Spleen (tissue), 11 donors: ENCODE measurements around the gene OPRM1. TPM values are rescaled to one million over a fixed set of nuclear protein-coding genes. Genes with fewer than 3 reads are reported as not detected.

Source experiments
- DNase-seq: peaks from one replicate; pipeline ENCODE4 v3.0.0-alpha.2; 2020
- H3K27ac ChIP-seq, 8 donors: fragments of 200-600 bp; sonication (generic) in 7 of 8; 1 replicate in 4 of 8; 2 replicates in 4 of 8; pipeline versions ENCODE4 v1.5.0 to v1.8.0; 2016 to 2021; ENCODE audit warnings: inconsistent platforms in 4 of 8, mild to moderate bottlenecking in 4 of 8, moderate library complexity in 1 of 8
- H3K27me3 ChIP-seq, 7 donors: fragments of 200-600 bp; sonication (generic) in 6 of 7; replicated peaks in 1 of 7; 1 replicate in 4 of 7; 2 replicates in 3 of 7; pipeline versions ENCODE4 v1.5.0 to v1.8.0; 2016 to 2021; ENCODE audit warnings: inconsistent platforms in 3 of 7, mild to moderate bottlenecking in 1 of 7
- H3K36me3 ChIP-seq, 6 donors: fragments of 200-600 bp; sonication (generic) in 5 of 6; 1 replicate in 4 of 6; 2 replicates in 2 of 6; pipeline versions ENCODE4 v1.5.0 to v1.8.0; 2016 to 2021; ENCODE audit warnings: inconsistent platforms in 2 of 6
- H3K4me1 ChIP-seq, 6 donors: fragments of 200-600 bp; sonication (generic) in 5 of 6; 1 replicate in 3 of 6; 2 replicates in 3 of 6; pipeline versions ENCODE4 v1.5.0 to v1.8.0; 2016 to 2021; ENCODE audit warnings: inconsistent platforms in 3 of 6
- H3K4me3 ChIP-seq, 8 donors: fragments of 200-600 bp; sonication (generic) in 7 of 8; 1 replicate in 4 of 8; 2 replicates in 4 of 8; pipeline versions ENCODE4 v1.5.0 to v1.8.0; 2016 to 2021; ENCODE audit warnings: inconsistent platforms in 4 of 8, mild to moderate bottlenecking in 4 of 8, moderate library complexity in 2 of 8
- H3K9me3 ChIP-seq, 8 donors: fragments of 200-600 bp; sonication (generic) in 7 of 8; 1 replicate in 4 of 8; 2 replicates in 4 of 8; pipeline versions ENCODE4 v1.5.0 to v1.8.0; 2016 to 2021; ENCODE audit warnings: inconsistent platforms in 4 of 8
- CTCF ChIP-seq, 11 experiments: fragments of 200-600 bp in 7 of 11; fragments of 450-650 bp in 4 of 11; sonication (generic) in 4 of 11; IDR thresholded peaks in 8 of 11; conservative IDR thresholded peaks in 3 of 11; 1 replicate in 7 of 11; 2 replicates in 4 of 11; pipeline versions ENCODE4 v1.4.0 to v1.8.0; 2016 to 2021; ENCODE audit warnings: antibody characterized with exemption in 11 of 11, inconsistent platforms in 4 of 11, mild to moderate bottlenecking in 1 of 11
- POLR2A ChIP-seq, 3 donors: fragments of 450-650 bp; IDR thresholded peaks; one replicate each; pipeline ENCODE4 v1.5.1; 2017; ENCODE audit warnings: antibody characterized with exemption in 3 of 3, mild to moderate bottlenecking in 1 of 3
- POLR2AphosphoS5 ChIP-seq, 3 donors: sonication (generic); formaldehyde crosslinking; IDR thresholded peaks; one replicate each; pipeline ENCODE4 v1.5.1; 2017; ENCODE audit warnings: antibody characterized with exemption in 3 of 3
- WGBS, 5 donors: extraction: QIAGEN DNeasy Blood & Tissue Kit in 3 of 5; methylation state at CpG; one replicate each; pipeline versions ENCODE4 v1.1.5 to v1.1.7; 2013 to 2018; 5-methylcytosine and 5-hydroxymethylcytosine counted together
- intact Hi-C: fragments of 100-400 bp; cut with DNase I; formaldehyde crosslinking; loops from one replicate; pipeline ENCODE4 v1.15.0; 2023; ENCODE audit warnings: low total_unique reads
- polyA plus RNA-seq, 3 donors: library from polyadenylated mRNA; stranded (reverse); fragments of 200-250 nt; gene quantifications; one replicate each; pipeline ENCODE4 v1.2.1, GENCODE V29; 2013
- total RNA-seq, 7 donors: library from RNA; depleted of rRNA in 3 of 7; stranded (reverse); fragments of >200 nt in 3 of 7; fragmentation: NEBNext Ultra II Directional in 4 of 7; extraction: Animal tissue kit (Norgen Biotek cat#: 25700) in 4 of 7; gene quantifications; one replicate each; pipeline versions ENCODE4 v1.1.0 to v1.2.1, GENCODE V29; 2016 to 2021
- donor health status: healthy with polysubstance abuse.
- donor health status: DM: no; HTN: no; CAD: no; lungs with moderate emphysema.
- donor health status: DM: no; HTN: no; CAD: no.
- donor health status: Bipolar disorder and iron deficiency.
- donor health status: healthy.
- donor health status: DM: no; HTN: no; CAD: no.
- donor health status: DM: yes; HTN: yes; CAD: no.

The OPRM1 gene
- total and polyA plus RNA-seq, 10 donors = not detected

- Histone ChIP-seq H3K36me3 (peaks cover 0 to 9% (median 0%) of the 10 kb centered on the region in 6 donors), H3K4me3 (peak overlapping the region in 1 of 8 donors; percentile 68), H3K27me3 (no peaks in the 10 kb centered on the region), H3K4me1 (peaks cover 6 to 97% (median 25%) of the 10 kb centered on the region in 6 donors), H3K9me3 (no peaks in the 10 kb centered on the region), H3K27ac (peak overlapping the region in 5 of 8 donors; percentile 10 to 89 (median 84))
- DNase-seq = no peak
- WGBS, 5 donors = 82 to 88% (median 86%) methylated on average over 13 of the region's 13 CpGs
- no peak for TF ChIP-seq POLR2AphosphoS5 (IDR thresholded peaks at IDR 0.05)
- TF ChIP-seq CTCF (IDR thresholded peaks at IDR 0.05 in 8 of 11, conservative IDR thresholded peaks at IDR 0.05 in 3 of 11) = no peak
- no peak for TF ChIP-seq POLR2A (IDR thresholded peaks at IDR 0.05)
- intact Hi-C loops = no loop called here
These were observed 203.7 kb downstream of the OPRM1 start for GRCh38 chr6:154242617-154243357.

GRCh38 chr6:154243793-154244750 is 205.0 kb downstream of the OPRM1 start:
- no peak for DNase-seq
- 62 to 74% (median 69%) methylated on average over 6 of the region's 6 CpGs for WGBS, 5 donors
- H3K4me1 ChIP-seq = peaks cover 4 to 97% (median 32%) of the 10 kb centered on the region in 6 donors
- no peaks in the 10 kb centered on the region for H3K9me3 ChIP-seq
- intact Hi-C loops = no loop called here
- peaks cover 0 to 9% (median 0%) of the 10 kb centered on the region in 6 donors for H3K36me3 ChIP-seq
- no peaks in the 10 kb centered on the region for H3K27me3 ChIP-seq
- H3K27ac ChIP-seq = peak overlapping the region in 6 of 8 donors; percentile 44 to 89 (median 79)
- H3K4me3 ChIP-seq = peak overlapping the region in 5 of 8 donors; percentile 7 to 68 (median 44)
- no peak for TF ChIP-seq CTCF (IDR thresholded peaks at IDR 0.05 in 8 of 11, conservative IDR thresholded peaks at IDR 0.05 in 3 of 11)
- TF ChIP-seq POLR2A (IDR thresholded peaks at IDR 0.05) = no peak
- TF ChIP-seq POLR2AphosphoS5 (IDR thresholded peaks at IDR 0.05) = no peak

GRCh38 chr6:154245506-154245905 is 206.5 kb downstream of the OPRM1 start:
- WGBS, 5 donors = 55 to 75% (median 62%) methylated on average over 5 of the region's 5 CpGs
- TF ChIP-seq CTCF (IDR thresholded peaks at IDR 0.05 in 8 of 11, conservative IDR thresholded peaks at IDR 0.05 in 3 of 11) (no peak), POLR2AphosphoS5 (IDR thresholded peaks at IDR 0.05) (peak in 1 of 3 donors; percentile 56)
- Histone ChIP-seq H3K4me1 (peaks cover 6 to 97% (median 40%) of the 10 kb centered on the region in 6 donors), H3K36me3 (peaks cover 0 to 9% (median 0%) of the 10 kb centered on the region in 6 donors), H3K9me3 (no peaks in the 10 kb centered on the region), H3K27ac (peak overlapping the region in 7 of 8 donors; percentile 30 to 89 (median 75)), H3K27me3 (no peaks in the 10 kb centered on the region), H3K4me3 (peak overlapping the region in 6 of 8 donors; percentile 18 to 68 (median 41))
- DNase-seq = no peak
- intact Hi-C loops = no loop called here
